K562 (cell line): ENCODE results near the gene TGFB1I1. TPM values are rescaled to one million over a fixed set of nuclear protein-coding genes. Genes with fewer than 3 reads are reported as not detected.
A peak's percentile ranks its signal among the peaks of the same experiment; 100 is the strongest.

Source experiments
- C11orf30 ChIP-seq: fragments of 450-650 bp; IDR thresholded peaks from 2 replicates; pipeline ENCODE4 v1.6.1; 2016; ENCODE audit warnings: low read depth, mild to moderate bottlenecking
- CEBPG ChIP-seq, 3 experiments: fragments of 200-800 bp in 1 of 3; sonication (Bioruptor generic) in 1 of 3; sonication (generic) in 1 of 3; formaldehyde crosslinking in 1 of 3; IDR thresholded peaks in 2 of 3; conservative IDR thresholded peaks in 1 of 3; 2 replicates each; pipeline versions ENCODE4 v1.6.1 to v1.8.0; 2016 to 2022; ENCODE audit warnings: missing compliant biosample characterization in 2 of 3, missing genetic modification characterization in 2 of 3, mild to moderate bottlenecking in 1 of 3, missing genetic modification reagents in 1 of 3
- CLOCK ChIP-seq: fragments of 250-450 bp; sonication (Bioruptor Pico); IDR thresholded peaks from 2 replicates; pipeline ENCODE4 v1.4.0; 2020; ENCODE audit warnings: mild to moderate bottlenecking, moderate library complexity, borderline replicate concordance
- FUS ChIP-seq: fragments of 200-400 bp; formaldehyde crosslinking; optimal IDR thresholded peaks from 2 replicates; pipeline ENCODE3; 2017; ENCODE audit warnings: low read depth, low read length
- HNRNPUL1 ChIP-seq: fragments of 200-400 bp; formaldehyde crosslinking; IDR thresholded peaks from 2 replicates; pipeline ENCODE4 v1.6.1; 2017; ENCODE audit warnings: low read length
- HSF4 ChIP-seq: fragments of 250-450 bp; sonication (Bioruptor Pico); IDR thresholded peaks from 2 replicates; pipeline ENCODE4 v2.1.2; 2022; ENCODE audit warnings: mild to moderate bottlenecking, moderate library complexity, borderline replicate concordance
- KAT7 ChIP-seq: sonication (generic); formaldehyde crosslinking; IDR thresholded peaks from 2 replicates; pipeline ENCODE4 v1.8.0; 2022; ENCODE audit warnings: missing genetic modification reagents, mild to moderate bottlenecking, borderline replicate concordance
- MEF2A ChIP-seq: IDR thresholded peaks from 2 replicates; pipeline ENCODE4 v1.6.1; 2011; ENCODE audit warnings: low read depth, mild to moderate bottlenecking, low read length, moderate library complexity; ENCODE audit not compliant: control insufficient read depth
- MXI1 ChIP-seq: IDR thresholded peaks from 2 replicates; pipeline ENCODE4 v1.6.1; 2011; ENCODE audit warnings: low read depth, mild to moderate bottlenecking, improper control_type of control experiment, low read length
- NFXL1 ChIP-seq: fragments of 450-650 bp; formaldehyde crosslinking; IDR thresholded peaks from 2 replicates; pipeline ENCODE4 v1.4.0; 2021; ENCODE audit warnings: mild to moderate bottlenecking
- RUNX1 ChIP-seq: sonication (generic); IDR thresholded peaks from 2 replicates; pipeline ENCODE4 v1.6.1; 2016; ENCODE audit warnings: antibody characterized with exemption, low read depth
- SAP30 ChIP-seq: fragments of 200-600 bp; sonication (generic); IDR thresholded peaks from 2 replicates; pipeline ENCODE4 v1.6.1; 2012; ENCODE audit warnings: borderline replicate concordance, low read depth, mild to moderate bottlenecking, moderate library complexity, low read length, control low read depth, inconsistent platforms; ENCODE audit not compliant: insufficient read depth, poor library complexity, severe bottlenecking
- TGIF2 ChIP-seq: sonication (generic); formaldehyde crosslinking; IDR thresholded peaks from 2 replicates; pipeline ENCODE4 v1.8.1; 2022; ENCODE audit warnings: mild to moderate bottlenecking, missing genetic modification reagents, moderate library complexity
- UBTF ChIP-seq, 2 experiments: IDR thresholded peaks; 2 replicates each; pipeline ENCODE4 v1.6.1; 2012; ENCODE audit warnings: improper control_type of control experiment in 2 of 2, low read depth in 2 of 2, low read length in 2 of 2, borderline replicate concordance in 1 of 2
- ZC3H4 ChIP-seq: sonication (generic); formaldehyde crosslinking; IDR thresholded peaks from 2 replicates; pipeline ENCODE4 v1.9.0; 2021; ENCODE audit warnings: missing genetic modification reagents, borderline replicate concordance
- ZNF134 ChIP-seq: fragments of 250-450 bp; sonication (Bioruptor Pico); conservative IDR thresholded peaks from 2 replicates; pipeline ENCODE4 v1.4.0; 2020
- ZNF263 ChIP-seq: sonication (generic); formaldehyde crosslinking; IDR thresholded peaks from 2 replicates; pipeline ENCODE4 v1.8.0; 2022; ENCODE audit warnings: mild to moderate bottlenecking, missing genetic modification reagents, borderline replicate concordance
- ZNF57 ChIP-seq: fragments of 450-650 bp; formaldehyde crosslinking; IDR thresholded peaks from 2 replicates; pipeline ENCODE4 v1.4.0; 2020; ENCODE audit warnings: mild to moderate bottlenecking, moderate library complexity
- ZNF830 ChIP-seq: fragments of 250-450 bp; sonication (Bioruptor Pico); IDR thresholded peaks from 2 replicates; pipeline ENCODE4 v1.5.0; 2021; ENCODE audit warnings: mild to moderate bottlenecking
- polyA plus RNA-seq, 8 experiments: library from polyadenylated mRNA; depleted of rRNA in 4 of 8; stranded (reverse) in 5 of 8; unstranded in 3 of 8; fragments of >200 nt; fragmentation: Nextera tagmentation in 2 of 8; fragmentation: Illumina TruSeq in 1 of 8; extraction: Ambion mirVana in 2 of 8; extraction: Trizol in 1 of 8; gene quantifications; 2 replicates each; pipeline versions ENCODE4 v1.2.1 to v1.2.3, GENCODE V29; 2011 to 2014; ENCODE audit warnings: inconsistent platforms in 1 of 8, missing spikeins in 1 of 8
- total RNA-seq, 7 experiments: library from RNA; depleted of rRNA in 6 of 7; stranded (reverse); fragments of >200 nt in 6 of 7; fragmentation: Illumina TruSeq in 2 of 7; extraction: Trizol in 2 of 7; gene quantifications; 2 replicates each; pipeline versions ENCODE4 v1.2.1 to v1.2.3, GENCODE V29; 2011 to 2021; ENCODE audit warnings: low replicate concordance in 1 of 7
- TF ChIP-seq, protein P1 (sequence below): fragments of 450-650 bp; IDR thresholded peaks from 2 replicates; pipeline ENCODE4 v1.6.1; 2017; ENCODE audit warnings: antibody characterized with exemption

Gene TGFB1I1
- total and polyA plus RNA-seq, 9 of the 15 experiments (the other 6 are each of a cell fraction or from before 2014, with no cell fraction given): 0.04 to 0.91 (median 0.19) TPM

DNA sequence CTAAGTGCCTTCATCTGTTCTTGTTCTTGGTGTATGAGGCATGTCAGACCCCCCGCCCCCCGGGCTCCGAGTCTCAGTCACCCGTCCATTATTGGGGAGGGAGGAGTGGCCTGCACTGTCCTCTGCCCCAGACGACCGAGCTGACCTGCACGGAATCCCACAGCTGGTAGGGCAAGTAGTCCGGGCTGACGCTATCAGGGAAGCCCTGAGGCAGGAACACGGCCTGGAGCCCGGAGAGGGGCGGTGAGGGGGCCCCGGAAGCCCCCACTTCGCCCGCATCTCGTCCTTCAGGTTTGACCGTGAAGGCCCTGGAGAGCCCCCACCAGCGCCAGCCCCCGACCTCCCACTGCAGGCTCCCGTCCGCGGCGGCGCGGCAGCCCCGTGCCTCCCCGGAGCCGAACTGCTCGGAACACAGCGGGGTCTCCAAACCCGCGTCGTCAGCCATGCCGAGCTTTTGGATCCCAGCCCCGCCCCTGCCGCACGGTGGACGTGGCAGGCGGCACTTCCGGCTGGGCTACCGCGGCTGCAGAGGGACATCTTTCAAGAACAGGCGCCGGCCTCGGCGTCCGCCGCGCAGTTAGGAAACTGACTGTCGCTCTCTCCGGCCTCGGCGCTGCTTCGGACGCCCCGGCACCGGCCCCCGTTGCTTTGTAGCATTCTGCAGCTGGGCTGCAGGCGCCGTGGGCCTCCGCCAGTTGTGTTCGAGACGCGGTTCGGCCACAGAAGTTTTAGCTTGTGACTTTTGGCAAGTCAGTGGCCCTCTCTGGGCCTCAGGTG, 36.2 kb downstream of the TGFB1I1 start, which contains the start of gene RUSF1 (continued):
- TF ChIP-seq ZC3H4 (0 out of 2 replicates have a peak, but pooled peaks have one; percentile 25), UBTF (IDR thresholded peaks at IDR 0.05; ENCODE audit: borderline replicate concordance in 1 of 2, low read depth in 2 of 2, low read length in 2 of 2) (peak in 1 of 2 experiments; percentile 87; a peak in 2 of 4 replicates), FUS (peak; percentile 72), HSF4 (CRISPR knock-in tag) (no peak), MEF2A (no peak; the same call in 1 of the 2 replicates), C11orf30 (peak; percentile 67), ZNF57 (CRISPR knock-in tag) (no peak), CLOCK (CRISPR knock-in tag) (no peak), ZNF263 (CRISPR knock-in tag) (no peak), CEBPG (CRISPR knock-in tag; IDR thresholded peaks at IDR 0.05) (no peak), CEBPG (tag; conservative IDR thresholded peaks at IDR 0.05 in 1 of 2, IDR thresholded peaks at IDR 0.05 in 1 of 2) (0 out of 4 replicates have a peak, but pooled peaks of 1 of the 2 experiments have one; percentile 15), HNRNPUL1 (no peak), RUNX1 (no peak; the same call in 1 of the 2 replicates), ZNF134 (CRISPR knock-in tag) (no peak), NFXL1 (CRISPR knock-in tag) (no peak), TGIF2 (CRISPR knock-in tag) (peak; percentile 53; the same call in 1 of the 2 replicates), MXI1 (0 out of 2 replicates have a peak, but pooled peaks have one; percentile 44), KAT7 (CRISPR knock-in tag) (peak; percentile 91), SAP30 (peak; percentile 34), ZNF830 (CRISPR knock-in tag) (no peak)
- TF ChIP-seq, protein P1, sequence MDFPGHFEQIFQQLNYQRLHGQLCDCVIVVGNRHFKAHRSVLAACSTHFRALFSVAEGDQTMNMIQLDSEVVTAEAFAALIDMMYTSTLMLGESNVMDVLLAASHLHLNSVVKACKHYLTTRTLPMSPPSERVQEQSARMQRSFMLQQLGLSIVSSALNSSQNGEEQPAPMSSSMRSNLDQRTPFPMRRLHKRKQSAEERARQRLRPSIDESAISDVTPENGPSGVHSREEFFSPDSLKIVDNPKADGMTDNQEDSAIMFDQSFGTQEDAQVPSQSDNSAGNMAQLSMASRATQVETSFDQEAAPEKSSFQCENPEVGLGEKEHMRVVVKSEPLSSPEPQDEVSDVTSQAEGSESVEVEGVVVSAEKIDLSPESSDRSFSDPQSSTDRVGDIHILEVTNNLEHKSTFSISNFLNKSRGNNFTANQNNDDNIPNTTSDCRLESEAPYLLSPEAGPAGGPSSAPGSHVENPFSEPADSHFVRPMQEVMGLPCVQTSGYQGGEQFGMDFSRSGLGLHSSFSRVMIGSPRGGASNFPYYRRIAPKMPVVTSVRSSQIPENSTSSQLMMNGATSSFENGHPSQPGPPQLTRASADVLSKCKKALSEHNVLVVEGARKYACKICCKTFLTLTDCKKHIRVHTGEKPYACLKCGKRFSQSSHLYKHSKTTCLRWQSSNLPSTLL: no peak
